Uterine smooth muscle cell (primary cell): ENCODE results near the gene OTOP3. TPM values are rescaled to one million over a fixed set of nuclear protein-coding genes. Genes with fewer than 3 reads are reported as not detected.

Experiments used
- total RNA-seq: library from RNA; depleted of rRNA; stranded (reverse); fragments of >200 nt; gene quantifications from 2 replicates; pipeline ENCODE4 v1.2.3, GENCODE V29; 2014

The OTOP3 gene, protein sequence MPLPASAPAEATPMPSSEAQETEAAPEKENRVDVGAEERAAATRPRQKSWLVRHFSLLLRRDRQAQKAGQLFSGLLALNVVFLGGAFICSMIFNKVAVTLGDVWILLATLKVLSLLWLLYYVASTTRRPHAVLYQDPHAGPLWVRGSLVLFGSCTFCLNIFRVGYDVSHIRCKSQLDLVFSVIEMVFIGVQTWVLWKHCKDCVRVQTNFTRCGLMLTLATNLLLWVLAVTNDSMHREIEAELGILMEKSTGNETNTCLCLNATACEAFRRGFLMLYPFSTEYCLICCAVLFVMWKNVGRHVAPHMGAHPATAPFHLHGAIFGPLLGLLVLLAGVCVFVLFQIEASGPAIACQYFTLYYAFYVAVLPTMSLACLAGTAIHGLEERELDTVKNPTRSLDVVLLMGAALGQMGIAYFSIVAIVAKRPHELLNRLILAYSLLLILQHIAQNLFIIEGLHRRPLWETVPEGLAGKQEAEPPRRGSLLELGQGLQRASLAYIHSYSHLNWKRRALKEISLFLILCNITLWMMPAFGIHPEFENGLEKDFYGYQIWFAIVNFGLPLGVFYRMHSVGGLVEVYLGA
- not detected in 2 replicates for total RNA-seq

DNA sequence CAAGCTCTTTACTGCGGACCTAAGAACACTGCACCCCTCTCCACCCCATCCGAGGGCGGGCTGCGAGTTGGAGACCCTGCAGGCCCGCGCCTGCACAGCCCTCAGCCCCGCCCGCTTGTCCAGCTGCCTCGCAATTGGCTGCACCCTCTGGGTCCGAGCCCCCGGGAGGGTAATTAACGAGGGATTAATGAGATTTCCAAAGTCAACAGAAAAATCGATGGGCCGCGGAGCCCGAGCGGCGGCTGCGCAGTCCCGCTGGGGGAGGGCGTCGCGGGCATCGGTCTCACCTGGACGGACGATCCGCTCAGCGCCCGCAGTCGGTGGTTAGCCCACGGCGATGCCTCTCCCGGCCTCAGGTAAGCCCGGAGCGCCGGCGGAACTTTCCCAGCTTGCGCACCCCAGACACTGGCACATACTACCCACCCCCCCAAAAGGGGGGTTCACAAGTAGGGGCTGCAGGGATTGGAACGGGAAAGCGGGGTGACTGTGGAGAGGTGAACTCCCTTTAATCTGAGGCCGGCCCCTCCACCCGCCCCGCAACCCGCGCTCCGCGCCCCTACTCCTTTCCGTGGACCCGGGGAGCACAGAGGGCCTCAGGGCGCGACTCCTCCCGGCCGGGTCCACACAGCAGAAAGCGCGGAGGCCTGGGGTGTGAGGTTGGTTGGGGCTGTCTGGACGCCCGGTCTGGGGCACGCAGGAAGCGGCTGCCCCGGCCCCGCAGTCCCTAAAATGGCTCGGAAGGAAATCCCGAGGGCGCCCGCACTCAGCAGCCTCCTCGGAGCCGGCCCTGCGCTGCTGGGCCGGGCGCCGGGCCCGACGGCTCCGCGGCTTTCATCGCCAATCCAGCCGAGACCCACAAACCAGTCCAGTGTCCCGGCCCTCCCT is at the start of gene OTOP3:
TSS of gene OTOP3 (plus strand) at position 314 of the 885 bp plus-strand sequence. CDS start at position 338, 24 bp downstream.

DNA sequence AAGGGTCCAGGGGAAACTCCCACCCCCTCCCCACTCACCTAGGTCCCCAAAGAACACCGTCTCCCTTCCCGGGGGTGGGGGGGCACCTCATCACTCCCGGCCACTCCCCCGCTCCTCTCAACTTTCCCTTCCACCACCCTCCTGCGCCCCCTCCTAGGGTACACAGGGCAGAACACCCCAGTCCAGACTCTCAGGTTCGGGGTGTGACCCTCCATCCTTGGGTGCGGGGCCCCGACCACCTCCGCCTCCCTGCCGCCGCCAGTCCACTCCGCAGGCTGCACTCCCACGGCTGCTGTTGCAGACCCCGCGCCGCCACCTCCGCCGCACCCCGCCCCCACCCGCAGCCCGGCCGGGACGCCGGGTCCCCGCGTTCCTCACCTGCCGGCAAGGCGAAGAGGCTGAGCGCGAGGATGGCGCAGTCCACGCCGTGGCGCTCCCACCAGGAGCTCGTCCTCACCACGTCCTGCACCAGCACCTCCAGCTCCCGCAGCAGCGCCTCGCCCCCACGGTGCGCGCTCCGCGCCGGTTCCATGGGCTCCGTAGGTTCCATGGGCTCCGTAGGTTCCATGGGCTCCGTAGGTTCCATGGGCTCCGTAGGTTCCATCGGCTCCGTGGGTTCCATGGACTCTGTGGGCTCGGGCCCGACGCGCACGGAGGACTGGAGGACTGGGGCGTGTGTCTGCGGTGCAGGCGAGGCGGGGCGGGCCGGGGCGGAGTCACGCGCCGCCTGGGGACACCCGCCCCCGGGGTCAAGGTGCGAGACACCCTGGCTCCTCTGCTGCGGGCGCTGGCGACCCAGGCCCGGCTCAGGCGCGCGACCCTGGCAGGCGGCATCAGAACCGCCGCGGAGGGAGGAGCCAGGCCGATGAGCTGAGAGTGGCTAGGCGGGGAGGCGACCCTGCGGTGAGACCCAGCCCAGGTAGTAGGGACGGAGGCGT is 42.5 kb upstream of the OTOP3 start, which contains the start of gene FADS6:
TSS of gene FADS6 (minus strand) at position 660 of the 938 bp plus-strand sequence. CDS start at position 622, 38 bp downstream.

GRCh38 chr17:74922694-74923537 is 12.8 kb upstream of the OTOP3 start, which contains the start of gene USH1G:
USH1G (minus strand) TSS chr17:74923255; CDS start chr17:74923073, 182 bp downstream.

GRCh38 chr17:74924250-74924948 is 11.3 kb upstream of the OTOP3 start, which contains the start of gene OTOP2:
OTOP2 (plus strand) TSS chr17:74924273; CDS start chr17:74924633, 360 bp downstream.

DNA sequence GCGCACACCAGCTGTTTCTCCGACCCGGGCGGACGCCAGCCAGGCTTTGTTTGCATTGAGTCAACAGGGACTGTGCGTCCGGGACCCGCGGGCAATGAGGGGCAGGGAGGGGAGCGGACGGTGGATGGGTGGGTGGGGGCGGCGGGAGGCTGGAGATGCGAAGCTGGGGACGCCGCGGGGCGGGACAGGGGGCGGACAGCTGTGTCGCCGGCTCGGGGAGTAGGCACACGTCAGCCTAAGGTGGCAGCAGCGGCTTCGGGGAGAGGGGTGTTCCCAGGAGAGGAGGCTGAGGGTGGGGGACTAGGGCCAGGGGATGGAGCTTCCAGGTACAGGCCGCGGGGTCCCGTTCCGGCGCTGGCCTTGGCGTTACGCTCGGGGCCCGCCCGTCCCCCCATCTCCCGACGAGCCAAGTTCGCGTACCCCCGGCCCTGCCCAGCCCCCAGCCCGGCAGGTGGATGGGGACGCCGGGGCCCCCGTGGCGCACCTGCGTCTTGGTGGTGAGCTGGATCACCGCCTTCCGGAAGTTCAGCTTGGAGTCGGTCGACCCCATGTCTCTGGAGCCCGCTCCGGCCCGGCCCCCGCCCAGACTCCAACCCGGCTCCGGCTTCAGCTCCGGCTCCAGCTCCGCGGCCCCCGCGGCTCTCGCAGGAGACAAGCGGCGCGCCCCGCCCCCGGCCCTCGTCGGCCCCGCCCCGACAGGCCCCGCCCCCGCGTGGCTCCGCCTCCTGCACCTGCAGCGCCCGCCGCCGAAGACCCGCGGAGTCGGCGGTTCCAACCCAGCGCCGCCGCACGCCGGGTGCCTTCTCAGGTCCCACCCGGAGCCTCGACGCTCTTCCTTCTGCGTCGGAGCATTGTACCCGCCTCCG is 36.6 kb downstream of the OTOP3 start, which contains the start of gene HID1:
TSS of gene HID1 (minus strand) at position 653 of the 866 bp plus-strand sequence. CDS start at position 550, 103 bp downstream.

GRCh38 chr17:74987418-74987908 is 51.8 kb downstream of the OTOP3 start, which contains the start of gene CDR2L:
CDR2L (plus strand) TSS chr17:74987632; CDS start chr17:74988044, 412 bp downstream.

Other genes starting within 250 kb of the OTOP3 start
- gene CD300LF, start 223.0 kb upstream of the OTOP3 start, total RNA-seq: not detected in 2 replicates
- gene RAB37, start 198.6 kb upstream of the OTOP3 start, total RNA-seq: 0.11 TPM in 1 of 2 replicates, not detected in the other
- 12.6 and 17.1 TPM in 2 replicates for gene NHERF1, start 187.3 kb upstream of the OTOP3 start, total RNA-seq
- 43.3 and 51.9 TPM in 2 replicates for gene NAT9, start 159.6 kb upstream of the OTOP3 start, total RNA-seq
- gene GRIN2C, start 76.0 kb upstream of the OTOP3 start, total RNA-seq: 0.11 and 0.12 TPM in 2 replicates
- gene FDXR, start 62.9 kb upstream of the OTOP3 start, total RNA-seq: 21.6 and 52.0 TPM in 2 replicates
- gene FADS6, start 42.3 kb upstream of the OTOP3 start, total RNA-seq: not detected in 2 replicates
- under 0.01 TPM in 1 of 2 replicates, not detected in the other for gene USH1G, start 12.6 kb upstream of the OTOP3 start, total RNA-seq
- not detected in 2 replicates for gene OTOP2, start 11.6 kb upstream of the OTOP3 start, total RNA-seq
- gene HID1, start 36.9 kb downstream of the OTOP3 start, total RNA-seq: 0.44 and 0.75 TPM in 2 replicates
- gene CDR2L, start 51.7 kb downstream of the OTOP3 start, total RNA-seq: 11.7 and 14.8 TPM in 2 replicates
- 35.6 and 57.5 TPM in 2 replicates for gene MRPL58, start 76.8 kb downstream of the OTOP3 start, total RNA-seq
- 293 and 304 TPM in 2 replicates for gene ATP5PD, start 111.1 kb downstream of the OTOP3 start, total RNA-seq
- gene KCTD2, start 111.3 kb downstream of the OTOP3 start, total RNA-seq: 15.2 and 15.5 TPM in 2 replicates
- 5.2 and 8.7 TPM in 2 replicates for gene SLC16A5, start 152.1 kb downstream of the OTOP3 start, total RNA-seq
- 2.2 and 2.8 TPM in 2 replicates for gene ARMC7, start 174.1 kb downstream of the OTOP3 start, total RNA-seq
- 42.7 and 77.2 TPM in 2 replicates for gene NT5C, start 195.8 kb downstream of the OTOP3 start, total RNA-seq
- gene JPT1, start 218.6 kb downstream of the OTOP3 start, total RNA-seq: 99.0 and 156 TPM in 2 replicates
- 116 and 122 TPM in 2 replicates for gene SUMO2, start 247.1 kb downstream of the OTOP3 start, total RNA-seq